B cell (primary cell): ENCODE data around the gene ARMC10. TPM values are rescaled to one million over a fixed set of nuclear protein-coding genes. Genes with fewer than 3 reads are reported as not detected.

ENCODE experiments used
- ATAC-seq: fragments of 200-7000 bp; cut with Tn5 transposase; one replicate; pipeline ENCODE4 v1.10.0; 2021; ENCODE audit warnings: low read depth, mild to moderate bottlenecking, moderate number of reproducible peaks, moderate library complexity
- CTCF ChIA-PET: fragments of 350-600 bp; sonication (Branson Sonifier 250); formaldehyde crosslinking; loops from one replicate; lab custom pipeline; 2021; ENCODE audit warnings: antibody characterized with exemption, inconsistent platforms; lab: Charles Lee
- POLR2A ChIA-PET: fragments of 350-600 bp; sonication (Branson Sonifier 250); formaldehyde crosslinking; loops from one replicate; lab custom pipeline; 2021; ENCODE audit warnings: antibody characterized with exemption; lab: Charles Lee
- DNase-seq: peaks from one replicate; pipeline ENCODE4 v3.0.0; 2013
- H2AFZ ChIP-seq: 2 replicates; pipeline ENCODE4 v1.6.1; 2012; ENCODE audit warnings: mild to moderate bottlenecking, low read depth, low read length; ENCODE audit not compliant: insufficient read depth, poor library complexity, severe bottlenecking
- H3K27ac ChIP-seq, 2 donors: 1 replicate in 1 of 2; 2 replicates in 1 of 2; pipeline ENCODE4 v1.5.1; 2012 to 2013; ENCODE audit warnings: low read length in 2 of 2, mild to moderate bottlenecking in 2 of 2, moderate library complexity in 1 of 2
- H3K27me3 ChIP-seq, 4 experiments: fragments of 200-600 bp in 1 of 4; sonication (generic) in 1 of 4; replicated peaks in 1 of 4; 1 replicate in 2 of 4; 2 replicates in 2 of 4; pipeline versions ENCODE4 v1.6.1 to v1.7.0; 2013 to 2016; ENCODE audit warnings: low read length in 3 of 4, mild to moderate bottlenecking in 2 of 4, mixed read lengths in 1 of 4, moderate library complexity in 1 of 4; ENCODE audit not compliant: insufficient read depth in 4 of 4, control insufficient read depth in 3 of 4; ENCODE audit errors: control extremely low read depth in 1 of 4
- H3K36me3 ChIP-seq, 2 experiments: replicated peaks in 1 of 2; 1 replicate in 1 of 2; 2 replicates in 1 of 2; pipeline versions ENCODE4 v1.6.1 to v1.7.1; 2013; ENCODE audit warnings: low read length in 1 of 2; ENCODE audit not compliant: insufficient read depth in 2 of 2, control insufficient read depth in 1 of 2; ENCODE audit errors: control extremely low read depth in 1 of 2, extremely low read depth in 1 of 2
- H3K4me1 ChIP-seq, 2 donors: fragments of 200-600 bp in 1 of 2; sonication (generic) in 1 of 2; 1 replicate in 1 of 2; 2 replicates in 1 of 2; pipeline versions ENCODE4 v1.5.1 to v1.6.1; 2013 to 2017; ENCODE audit warnings: low read length in 2 of 2; ENCODE audit not compliant: control insufficient read depth in 2 of 2, insufficient read depth in 2 of 2
- H3K4me2 ChIP-seq: replicated peaks from 2 replicates; pipeline ENCODE3; 2012; ENCODE audit warnings: mild to moderate bottlenecking, low read depth, low read length; ENCODE audit not compliant: poor library complexity, severe bottlenecking
- H3K4me3 ChIP-seq, 5 experiments: fragments of 200-600 bp in 1 of 5; sonication (generic) in 1 of 5; 1 replicate in 3 of 5; 2 replicates in 2 of 5; pipeline versions ENCODE4 v1.5.1 to v1.7.0; 2011 to 2016; ENCODE audit warnings: low read length in 4 of 5, mild to moderate bottlenecking in 4 of 5, low read depth in 2 of 5, control low read depth in 1 of 5, moderate library complexity in 1 of 5; ENCODE audit not compliant: insufficient read depth in 1 of 5; ENCODE audit errors: control extremely low read depth in 1 of 5, extremely low read depth in 1 of 5
- H3K79me2 ChIP-seq: fragments of 200-600 bp; sonication (generic); one replicate; pipeline ENCODE4 v1.6.0; 2016; ENCODE audit warnings: low read length; ENCODE audit not compliant: control insufficient read depth, insufficient read depth
- H3K9ac ChIP-seq: fragments of 200-600 bp; sonication (generic); 2 replicates; pipeline ENCODE4 v1.6.1; 2017; ENCODE audit warnings: mild to moderate bottlenecking, low read length, moderate library complexity
- H3K9me3 ChIP-seq, 3 donors: one replicate each; pipeline versions ENCODE4 v1.6.1 to v1.7.1; 2013; ENCODE audit warnings: low read length in 2 of 3; ENCODE audit not compliant: control insufficient read depth in 2 of 3, insufficient read depth in 1 of 3; ENCODE audit errors: control extremely low read depth in 1 of 3
- H4K20me1 ChIP-seq: 2 replicates; pipeline ENCODE4 v1.6.0; 2012; ENCODE audit warnings: mild to moderate bottlenecking, low read length; ENCODE audit not compliant: insufficient read depth, control insufficient read depth, poor library complexity, severe bottlenecking
- H3K27ac Mint-ChIP-seq: one replicate; pipeline ENCODE4 v1.8.0; 2021; ENCODE audit warnings: mixed read lengths
- H3K27me3 Mint-ChIP-seq: one replicate; pipeline ENCODE4 v1.8.0; 2021; ENCODE audit warnings: mixed read lengths
- H3K4me1 Mint-ChIP-seq: one replicate; pipeline ENCODE4 v1.8.0; 2021; ENCODE audit warnings: mixed read lengths
- H3K4me3 Mint-ChIP-seq: one replicate; pipeline ENCODE4 v1.8.0; 2021; ENCODE audit warnings: mixed read lengths
- H3K9me3 Mint-ChIP-seq: one replicate; pipeline ENCODE4 v1.8.0; 2022; ENCODE audit warnings: mixed read lengths; ENCODE audit not compliant: insufficient read depth
- EZH2 ChIP-seq: IDR thresholded peaks from 2 replicates; pipeline ENCODE4 v1.6.1; 2012; ENCODE audit warnings: borderline replicate concordance, low read depth, mild to moderate bottlenecking, moderate library complexity, low read length; ENCODE audit not compliant: insufficient read depth, poor library complexity, severe bottlenecking
- WGBS: methylation state at CpG from one replicate; pipeline ENCODE4 v1.1.5; 2013; ENCODE audit warnings: missing lambda C conversion rate; ENCODE audit not compliant: insufficient coverage; 5-methylcytosine and 5-hydroxymethylcytosine counted together
- intact Hi-C: fragments of 100-400 bp; cut with micrococcal nuclease; formaldehyde crosslinking; loops from one replicate; pipeline ENCODE4 v1.10.0; 2022
- polyA plus RNA-seq: library from polyadenylated mRNA; depleted of rRNA; stranded (reverse); fragments of >200 nt; gene quantifications from 2 replicates; pipeline ENCODE4 v1.2.3, GENCODE V29; 2012
- total RNA-seq, 2 donors: library from RNA; stranded (reverse); fragments of 120-200 nt in 1 of 2; gene quantifications; 1 replicate in 1 of 2; 2 replicates in 1 of 2; pipeline versions ENCODE4 v1.2.3 to v1.2.4, GENCODE V29; 2013 to 2022
- TF ChIP-seq, protein P1 (sequence below): fragments of 200-600 bp; IDR thresholded peaks from one replicate; pipeline ENCODE4 v1.8.0; 2022; ENCODE audit warnings: antibody characterized with exemption, mild to moderate bottlenecking

ARMC10 gene
- total and polyA plus RNA-seq, 2 donors (not counting 1 experiment from before 2014, with no cell fraction given), result 7.3 to 24.2 TPM

DNA sequence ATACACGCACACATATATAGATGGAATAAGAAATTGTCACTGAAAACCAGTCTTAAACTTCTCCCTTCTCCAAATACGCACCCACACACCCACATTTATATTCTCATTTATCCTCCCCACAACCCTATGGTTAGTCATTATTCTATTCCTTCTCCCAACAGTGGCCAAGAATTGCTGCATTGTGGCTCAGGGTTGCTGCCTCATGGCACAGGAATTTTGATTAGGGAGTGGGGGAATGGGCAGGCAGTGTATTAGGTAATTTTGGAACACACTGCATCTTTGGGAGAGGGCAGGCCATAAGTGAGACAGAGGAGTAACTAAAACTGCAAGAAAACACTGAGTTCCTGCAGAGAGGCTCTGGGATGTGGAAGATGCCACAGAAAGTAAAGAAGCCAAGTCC lies 38.2 kb downstream of the ARMC10 start:
- Mint-ChIP-seq H3K27ac (no peak overlapping the region), H3K4me3 (no peak overlapping the region), H3K4me1 (peaks cover 2% of the 10 kb centered on the region), H3K9me3 (peaks cover 3% of the 10 kb centered on the region), H3K27me3 (no peaks in the 10 kb centered on the region)
- Histone ChIP-seq H3K4me3 (no peak overlapping the region), H4K20me1 (no peaks in the 10 kb centered on the region), H3K9me3 (no peaks in the 10 kb centered on the region), H3K36me3 (peaks cover 0 to 8% of the 10 kb centered on the region in 2 experiments), H3K9ac (no peak overlapping the region), H3K27ac (no peak overlapping the region), H3K4me1 (no peaks in the 10 kb centered on the region), H3K4me2 (no peak overlapping the region), H3K79me2 (no peaks in the 10 kb centered on the region), H3K27me3 (no peaks in the 10 kb centered on the region), H2AFZ (no peak overlapping the region)
- intact Hi-C loops, result no loop called here
- no peak for DNase-seq
- no peak for TF ChIP-seq EZH2
- TF ChIP-seq, protein P1, sequence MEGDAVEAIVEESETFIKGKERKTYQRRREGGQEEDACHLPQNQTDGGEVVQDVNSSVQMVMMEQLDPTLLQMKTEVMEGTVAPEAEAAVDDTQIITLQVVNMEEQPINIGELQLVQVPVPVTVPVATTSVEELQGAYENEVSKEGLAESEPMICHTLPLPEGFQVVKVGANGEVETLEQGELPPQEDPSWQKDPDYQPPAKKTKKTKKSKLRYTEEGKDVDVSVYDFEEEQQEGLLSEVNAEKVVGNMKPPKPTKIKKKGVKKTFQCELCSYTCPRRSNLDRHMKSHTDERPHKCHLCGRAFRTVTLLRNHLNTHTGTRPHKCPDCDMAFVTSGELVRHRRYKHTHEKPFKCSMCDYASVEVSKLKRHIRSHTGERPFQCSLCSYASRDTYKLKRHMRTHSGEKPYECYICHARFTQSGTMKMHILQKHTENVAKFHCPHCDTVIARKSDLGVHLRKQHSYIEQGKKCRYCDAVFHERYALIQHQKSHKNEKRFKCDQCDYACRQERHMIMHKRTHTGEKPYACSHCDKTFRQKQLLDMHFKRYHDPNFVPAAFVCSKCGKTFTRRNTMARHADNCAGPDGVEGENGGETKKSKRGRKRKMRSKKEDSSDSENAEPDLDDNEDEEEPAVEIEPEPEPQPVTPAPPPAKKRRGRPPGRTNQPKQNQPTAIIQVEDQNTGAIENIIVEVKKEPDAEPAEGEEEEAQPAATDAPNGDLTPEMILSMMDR, result no peak
- no CpG with 5 or more reads among the region's 2 CpGs for WGBS
- CTCF ChIA-PET, result no interaction called here
- POLR2A ChIA-PET, result no interaction called here
- ATAC-seq, result no peak

GRCh38 chr7:103114576-103115008 lies 39.7 kb downstream of the ARMC10 start:
- ChIA-PET POLR2A (no interaction called here), CTCF (interaction anchor here (0.6 kb wide), 1 partner anchor 136 kb away, joined by 3 read pairs; no protein-coding TSS in a partner anchor)
- Mint-ChIP-seq H3K27ac (no peak overlapping the region), H3K27me3 (no peaks in the 10 kb centered on the region), H3K4me3 (no peak overlapping the region), H3K9me3 (peaks cover 3% of the 10 kb centered on the region), H3K4me1 (peaks cover 2% of the 10 kb centered on the region)
- Histone ChIP-seq H3K9me3 (no peaks in the 10 kb centered on the region), H3K27me3 (no peaks in the 10 kb centered on the region), H4K20me1 (no peaks in the 10 kb centered on the region), H2AFZ (no peak overlapping the region), H3K36me3 (peaks cover 3 to 10% of the 10 kb centered on the region in 2 experiments), H3K9ac (no peak overlapping the region), H3K79me2 (no peaks in the 10 kb centered on the region), H3K4me2 (no peak overlapping the region), H3K4me1 (no peaks in the 10 kb centered on the region), H3K4me3 (no peak overlapping the region), H3K27ac (no peak overlapping the region)
- WGBS, result 100% methylated on average over 1 of the region's 1 CpG
- intact Hi-C loops, result no loop called here
- DNase-seq, result no peak
- no peak for TF ChIP-seq EZH2
- TF ChIP-seq, protein P1, result no peak
- ATAC-seq, result no peak
